Fibroblast of skin of abdomen (primary cell): ENCODE data around the gene PDZD2.
"Not testable (repeated sequence)": the region's sequence is repeated elsewhere in the genome, so short reads cannot be mapped to it uniquely, and the experiment has no call there.

Source experiments
- DNase-seq: peaks from one replicate; pipeline ENCODE4 v3.0.0-alpha.2; 2013

PDZD2 gene

GRCh38 chr5:31937703-31938102 lies 298.8 kb downstream of the PDZD2 start:
- DNase-seq, result no peak

- DNase-seq, result no peak
Measured at GRCh38 chr5:31939151-31939550, 300.2 kb downstream of the PDZD2 start.

GRCh38 chr5:31941151-31941755 lies 302.3 kb downstream of the PDZD2 start:
- no peak for DNase-seq

- DNase-seq, result no peak
Measured at GRCh38 chr5:31942546-31942945, 303.6 kb downstream of the PDZD2 start.

- DNase-seq, result peak; percentile 41
Measured at GRCh38 chr5:31944684-31945445, 305.9 kb downstream of the PDZD2 start.

GRCh38 chr5:31948006-31948405 lies 309.1 kb downstream of the PDZD2 start:
- DNase-seq, result no peak

GRCh38 chr5:31952067-31952466 lies 313.1 kb downstream of the PDZD2 start:
- peak; percentile 55 for DNase-seq

GRCh38 chr5:31954091-31954490 lies 315.2 kb downstream of the PDZD2 start:
- DNase-seq, result peak; percentile 22

GRCh38 chr5:31957151-31957550 lies 318.2 kb downstream of the PDZD2 start:
- DNase-seq, result no peak

GRCh38 chr5:31962351-31962751 lies 323.4 kb downstream of the PDZD2 start:
- DNase-seq, result no peak

- peak; percentile 35 for DNase-seq
Measured at GRCh38 chr5:31962871-31963307, 324.0 kb downstream of the PDZD2 start.

- DNase-seq, result no peak
Measured at GRCh38 chr5:31963358-31964006, 324.6 kb downstream of the PDZD2 start.

- DNase-seq, result no peak
Measured at GRCh38 chr5:31964007-31964360, 325.1 kb downstream of the PDZD2 start.

GRCh38 chr5:31965227-31965626 lies 326.3 kb downstream of the PDZD2 start:
- DNase-seq, result no peak

- DNase-seq, result no peak
Measured at GRCh38 chr5:31966936-31967335, 328.0 kb downstream of the PDZD2 start.

- no peak for DNase-seq
Measured at GRCh38 chr5:31967461-31967860, 328.5 kb downstream of the PDZD2 start.

- no peak for DNase-seq
Measured at GRCh38 chr5:31972558-31972957, 333.6 kb downstream of the PDZD2 start.

- not testable (repeated sequence) for DNase-seq
Measured at GRCh38 chr5:31975189-31975612, 336.3 kb downstream of the PDZD2 start.

- DNase-seq, result no peak
Measured at GRCh38 chr5:31976169-31976568, 337.2 kb downstream of the PDZD2 start.

GRCh38 chr5:31981361-31981945 lies 342.5 kb downstream of the PDZD2 start:
- no peak for DNase-seq

- no peak for DNase-seq
Measured at GRCh38 chr5:31982027-31982426, 343.1 kb downstream of the PDZD2 start.

GRCh38 chr5:31982621-31983020 lies 343.7 kb downstream of the PDZD2 start:
- DNase-seq, result no peak

GRCh38 chr5:31983851-31984250 lies 344.9 kb downstream of the PDZD2 start:
- DNase-seq, result peak; percentile 93
